Psoas muscle (tissue), 8 donors: Measurements from ENCODE around the gene ARHGAP15. TPM values are rescaled to one million over a fixed set of nuclear protein-coding genes. Genes with fewer than 3 reads are reported as not detected.
"Not testable (repeated sequence)": the region's sequence is repeated elsewhere in the genome, so short reads cannot be mapped to it uniquely, and the experiment has no call there.

ENCODE experiments used
- ATAC-seq, 4 donors: fragments of 200-7000 bp; cut with Tn5 transposase; one replicate each; pipeline ENCODE4 v1.9.1; 2020; ENCODE audit warnings: moderate library complexity in 3 of 4, mild to moderate bottlenecking in 2 of 4
- DNase-seq, 2 donors: peaks; one replicate each; pipeline ENCODE4 v3.0.0-alpha.2; 2020
- H3K27ac ChIP-seq: fragments of 200-600 bp; one replicate; pipeline ENCODE4 v1.8.0; 2022
- H3K27me3 ChIP-seq, 3 donors: fragments of 200-600 bp in 1 of 3; one replicate each; pipeline versions ENCODE4 v1.6.1 to v1.8.0; 2013 to 2022; ENCODE audit warnings: low read length in 2 of 3, mild to moderate bottlenecking in 2 of 3, moderate library complexity in 1 of 3; ENCODE audit not compliant: insufficient read depth in 3 of 3
- H3K36me3 ChIP-seq, 2 donors: fragments of 200-600 bp in 1 of 2; one replicate each; pipeline versions ENCODE4 v1.6.1 to v1.8.0; 2013 to 2022; ENCODE audit warnings: low read depth in 1 of 2, mild to moderate bottlenecking in 1 of 2, moderate library complexity in 1 of 2; ENCODE audit not compliant: insufficient read depth in 1 of 2
- H3K4me1 ChIP-seq: fragments of 200-600 bp; one replicate; pipeline ENCODE4 v1.8.0; 2022
- H3K4me3 ChIP-seq: fragments of 200-600 bp; one replicate; pipeline ENCODE4 v1.8.0; 2022; ENCODE audit warnings: mild to moderate bottlenecking
- H3K9me3 ChIP-seq: fragments of 200-600 bp; one replicate; pipeline ENCODE4 v1.8.0; 2022
- CTCF ChIP-seq: fragments of 200-600 bp; IDR thresholded peaks from one replicate; pipeline ENCODE4 v1.8.0; 2022; ENCODE audit warnings: antibody characterized with exemption
- WGBS, 3 donors: extraction: QIAGEN DNeasy Blood & Tissue Kit; methylation state at CpG; one replicate each; pipeline versions ENCODE4 v1.1.6 to v1.1.7; 2013; 5-methylcytosine and 5-hydroxymethylcytosine counted together
- intact Hi-C, 2 donors: fragments of 100-400 bp; cut with DNase I; formaldehyde crosslinking; loops; one replicate each; pipeline versions ENCODE4 v1.11.0 to v1.14.2; 2022
- polyA plus RNA-seq, 3 donors: library from polyadenylated mRNA; stranded (reverse); fragments of 200-250 nt; gene quantifications; one replicate each; pipeline ENCODE4 v1.2.3, GENCODE V29; 2013
- total RNA-seq, 4 donors: library from RNA; stranded (reverse); fragmentation: NEBNext Ultra II Directional in 2 of 4; extraction: Animal tissue kit (Norgen Biotek cat#: 25700) in 2 of 4; gene quantifications; one replicate each; pipeline versions ENCODE4 v1.2.1 to v1.2.4, GENCODE V29; 2021 to 2023
- donor health status: healthy with polysubstance abuse.
- donor health status: DM: no; HTN: no; CAD: no; lungs with moderate emphysema.
- donor health status: Bipolar disorder and iron deficiency.
- donor health status: healthy.
- donor health status: DM: yes; HTN: yes; CAD: no.
- donor health status: DM: no; HTN: no; CAD: no.
- donor health status: DM: no; HTN: no; CAD: no.
- donor health status: DM: yes; HTN: yes; CAD: no.

The ARHGAP15 gene
- total and polyA plus RNA-seq, 7 donors, result 0.49 to 3.1 (median 0.95) TPM

GRCh38 chr2:143085125-143085784 is 44.0 kb upstream of the ARHGAP15 start:
- TF ChIP-seq CTCF, result no peak
- 92 to 95% (median 92%) methylated on average over 1 of the region's 1 CpG for WGBS, 3 donors
- Histone ChIP-seq H3K36me3 (no peaks in the 10 kb centered on the region), H3K4me3 (no peak overlapping the region), H3K9me3 (no peaks in the 10 kb centered on the region), H3K4me1 (no peaks in the 10 kb centered on the region), H3K27me3 (no peaks in the 10 kb centered on the region), H3K27ac (no peak overlapping the region)
- intact Hi-C loops, result no loop called here
- ATAC-seq (no peak), DNase-seq (no peak)

- no peaks in the 10 kb centered on the region for H3K36me3 ChIP-seq
- no peak for TF ChIP-seq CTCF
- DNase-seq (no peak), ATAC-seq (no peak)
- H3K9me3 ChIP-seq, result no peaks in the 10 kb centered on the region
- no peaks in the 10 kb centered on the region for H3K4me1 ChIP-seq
- H3K4me3 ChIP-seq, result no peak overlapping the region
- intact Hi-C loops, result no loop called here
- no peak overlapping the region for H3K27ac ChIP-seq
- 53 to 57% (median 57%) methylated on average over 1 of the region's 1 CpG for WGBS, 3 donors
- H3K27me3 ChIP-seq, result no peaks in the 10 kb centered on the region
These were observed 42.2 kb upstream of the ARHGAP15 start for GRCh38 chr2:143087033-143087432.

- no peaks in the 10 kb centered on the region for H3K4me1 ChIP-seq
- no peaks in the 10 kb centered on the region for H3K27me3 ChIP-seq
These were observed 40.8 kb upstream of the ARHGAP15 start for GRCh38 chr2:143088388-143088787.

GRCh38 chr2:143089520-143089919 is 39.7 kb upstream of the ARHGAP15 start:
- H3K36me3 ChIP-seq, H3K4me3 ChIP-seq, H3K9me3 ChIP-seq, H3K27me3 ChIP-seq, ATAC-seq, H3K4me1 ChIP-seq, intact Hi-C loops, DNase-seq, H3K27ac ChIP-seq: not testable (repeated sequence)
- WGBS, 3 donors, result 96 to 98% (median 96%) methylated on average over 12 of the region's 12 CpGs

More at GRCh38 chr2:143088388-143088787, 40.8 kb upstream of the ARHGAP15 start:
- H3K9me3 ChIP-seq, result no peaks in the 10 kb centered on the region
- WGBS, 3 donors, result 82 to 88% (median 85%) methylated on average over 4 of the region's 4 CpGs
- H3K4me3 ChIP-seq, result no peak overlapping the region
- ATAC-seq (no peak), DNase-seq (no peak)
- intact Hi-C loops, result no loop called here
- TF ChIP-seq CTCF, result no peak
- no peaks in the 10 kb centered on the region for H3K36me3 ChIP-seq
- H3K27ac ChIP-seq, result no peak overlapping the region

- no peak overlapping the region for H3K4me3 ChIP-seq
- DNase-seq (peak; percentile 16 to 23), ATAC-seq (no peak)
- intact Hi-C loops, result loop anchor here in 1 of 2 donors (5.0 kb wide), 1 partner anchor 146 kb away; no protein-coding TSS in a partner anchor
- no peak overlapping the region for H3K27ac ChIP-seq
- peak; percentile 48 for TF ChIP-seq CTCF
- H3K27me3 ChIP-seq, result no peaks in the 10 kb centered on the region
- 23 to 26% (median 23%) methylated on average over 6 of the region's 6 CpGs for WGBS, 3 donors
- no peaks in the 10 kb centered on the region for H3K9me3 ChIP-seq
- H3K4me1 ChIP-seq, result no peaks in the 10 kb centered on the region
- no peaks in the 10 kb centered on the region for H3K36me3 ChIP-seq
These were observed 18.3 kb upstream of the ARHGAP15 start for GRCh38 chr2:143110758-143111428.
